ENCODE measurements around the gene RBFOX1. TPM values are rescaled to one million over a fixed set of nuclear protein-coding genes. Genes with fewer than 3 reads are reported as not detected.

RBFOX1 gene
- total RNA-seq, 1 donor from 2014 or later, result not detected

GRCh38 chr16:7596308-7596707 is 263.7 kb downstream of the RBFOX1 start:
- Mint-ChIP-seq H3K27ac (ENCODE audit: unreplicated experiment) (no peak overlapping the region), H3K36me3 (ENCODE audit: low read depth) (no peaks in the 10 kb centered on the region), H3K27me3 (ENCODE audit: low read depth) (no peaks in the 10 kb centered on the region), H3K4me1 (ENCODE audit: low read depth) (no peaks in the 10 kb centered on the region), H3K9me3 (ENCODE audit: low read depth) (peaks cover 10% of the 10 kb centered on the region), H3K4me3 (ENCODE audit: unreplicated experiment) (no peak overlapping the region)
- DNase-seq (ENCODE audit: low spot score), result no peak
- no peak for TF ChIP-seq CTCF (IDR thresholded peaks at IDR 0.05)

- peaks cover 14% of the 10 kb centered on the region for H3K9me3 Mint-ChIP-seq (ENCODE audit: low read depth)
- no peak for TF ChIP-seq CTCF (IDR thresholded peaks at IDR 0.05)
- no peak overlapping the region for H3K27ac Mint-ChIP-seq (ENCODE audit: unreplicated experiment)
- no peaks in the 10 kb centered on the region for H3K27me3 Mint-ChIP-seq (ENCODE audit: low read depth)
- no peaks in the 10 kb centered on the region for H3K36me3 Mint-ChIP-seq (ENCODE audit: low read depth)
- DNase-seq (ENCODE audit: low spot score), result no peak
- no peak overlapping the region for H3K4me3 Mint-ChIP-seq (ENCODE audit: unreplicated experiment)
- H3K4me1 Mint-ChIP-seq (ENCODE audit: low read depth), result no peaks in the 10 kb centered on the region
These were observed 265.0 kb downstream of the RBFOX1 start for GRCh38 chr16:7597677-7598076.

GRCh38 chr16:7601100-7601499 is 268.5 kb downstream of the RBFOX1 start:
- DNase-seq (ENCODE audit: low spot score), result no peak

GRCh38 chr16:7602291-7602950 is 269.8 kb downstream of the RBFOX1 start:
- DNase-seq (ENCODE audit: low spot score), result no peak
- H3K27ac Mint-ChIP-seq (ENCODE audit: unreplicated experiment), result no peak overlapping the region

More at GRCh38 chr16:7601100-7601499, 268.5 kb downstream of the RBFOX1 start:
- no peak overlapping the region for H3K4me3 Mint-ChIP-seq (ENCODE audit: unreplicated experiment)
- H3K36me3 Mint-ChIP-seq (ENCODE audit: low read depth), result no peaks in the 10 kb centered on the region
- no peaks in the 10 kb centered on the region for H3K27me3 Mint-ChIP-seq (ENCODE audit: low read depth)
- H3K4me1 Mint-ChIP-seq (ENCODE audit: low read depth), result no peaks in the 10 kb centered on the region
- H3K9me3 Mint-ChIP-seq (ENCODE audit: low read depth), result peaks cover 15% of the 10 kb centered on the region
- TF ChIP-seq CTCF (IDR thresholded peaks at IDR 0.05), result no peak
- H3K27ac Mint-ChIP-seq (ENCODE audit: unreplicated experiment), result no peak overlapping the region

GRCh38 chr16:7605812-7606211 is 273.2 kb downstream of the RBFOX1 start:
- H3K27me3 Mint-ChIP-seq (ENCODE audit: low read depth), result no peaks in the 10 kb centered on the region
- H3K4me1 Mint-ChIP-seq (ENCODE audit: low read depth), result no peaks in the 10 kb centered on the region
- no peaks in the 10 kb centered on the region for H3K36me3 Mint-ChIP-seq (ENCODE audit: low read depth)
- H3K4me3 Mint-ChIP-seq (ENCODE audit: unreplicated experiment), result no peak overlapping the region
- no peak for TF ChIP-seq CTCF (IDR thresholded peaks at IDR 0.05)
- no peak for DNase-seq (ENCODE audit: low spot score)
- peaks cover 24% of the 10 kb centered on the region for H3K9me3 Mint-ChIP-seq (ENCODE audit: low read depth)
- H3K27ac Mint-ChIP-seq (ENCODE audit: unreplicated experiment), result no peak overlapping the region

More at GRCh38 chr16:7602291-7602950, 269.8 kb downstream of the RBFOX1 start:
- no peaks in the 10 kb centered on the region for H3K36me3 Mint-ChIP-seq (ENCODE audit: low read depth)
- no peak overlapping the region for H3K4me3 Mint-ChIP-seq (ENCODE audit: unreplicated experiment)
- H3K9me3 Mint-ChIP-seq (ENCODE audit: low read depth), result peaks cover 18% of the 10 kb centered on the region
- no peak for TF ChIP-seq CTCF (IDR thresholded peaks at IDR 0.05)
- H3K27me3 Mint-ChIP-seq (ENCODE audit: low read depth), result no peaks in the 10 kb centered on the region
- H3K4me1 Mint-ChIP-seq (ENCODE audit: low read depth), result no peaks in the 10 kb centered on the region

Measured in chondrocyte (in vitro differentiated cells).